ENCODE measurements around the gene CDKN3. TPM values are rescaled to one million over a fixed set of nuclear protein-coding genes. Genes with fewer than 3 reads are reported as not detected.
A peak's percentile ranks its signal among the peaks of the same experiment; 100 is the strongest.

Gene CDKN3
- total RNA-seq, 2 donors from 2014 or later: 19.1 to 59.5 TPM

DNA sequence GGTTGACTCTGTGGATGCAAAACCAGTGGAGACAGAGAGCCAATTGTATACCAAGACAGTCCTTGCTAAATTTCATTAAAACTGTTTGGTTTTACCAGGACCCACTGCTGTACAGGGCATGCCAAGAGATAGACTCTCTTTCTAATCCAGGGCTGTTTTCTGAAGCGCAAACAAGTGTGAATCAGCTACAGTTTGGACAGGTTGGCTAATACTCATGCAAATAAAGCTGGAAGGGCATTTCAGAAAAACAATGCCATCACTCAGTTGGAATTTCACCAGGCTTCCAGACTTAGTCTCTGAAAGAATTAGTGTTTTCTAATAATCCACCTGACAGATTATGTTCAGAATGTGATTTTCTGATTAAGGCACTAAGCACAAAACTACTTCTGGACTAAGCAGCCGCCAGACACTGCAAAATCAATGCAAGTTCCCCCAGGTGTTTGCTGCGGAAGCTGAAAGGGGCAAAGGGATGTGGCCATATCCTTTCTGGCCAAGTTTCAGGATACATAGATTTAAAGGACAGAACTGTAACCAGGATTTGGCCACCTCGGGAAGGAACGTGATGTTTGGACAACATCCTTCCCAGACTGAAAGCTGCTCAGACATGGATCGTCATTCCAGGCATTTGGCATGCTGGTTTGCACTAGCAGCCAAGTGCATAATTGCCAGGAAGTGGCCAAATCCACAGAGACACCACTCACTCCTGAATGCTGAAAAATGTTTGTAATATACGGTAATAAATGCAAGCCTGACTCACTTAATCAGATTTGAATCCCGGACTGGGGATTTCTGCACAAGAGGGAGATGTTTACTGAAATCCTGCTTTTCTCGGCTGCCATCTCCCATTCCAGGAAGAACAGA is 32.0 kb upstream of the CDKN3 start:
- intact Hi-C loops (cut with DNase I): loop anchor here (10.0 kb wide), 1 partner anchor 50 kb away; no protein-coding TSS in a partner anchor
- Histone ChIP-seq H3K4me1 (no peaks in the 10 kb centered on the region), H3K27ac (no peak overlapping the region), H3K4me3 (no peak overlapping the region), H3K36me3 (no peaks in the 10 kb centered on the region), H3K9ac (ENCODE audit: low read depth in 2 of 2, low read length in 2 of 2) (no peak overlapping the region), H3K9me3 (no peaks in the 10 kb centered on the region), H3K27me3 (no peaks in the 10 kb centered on the region)
- TF ChIP-seq, protein P1, sequence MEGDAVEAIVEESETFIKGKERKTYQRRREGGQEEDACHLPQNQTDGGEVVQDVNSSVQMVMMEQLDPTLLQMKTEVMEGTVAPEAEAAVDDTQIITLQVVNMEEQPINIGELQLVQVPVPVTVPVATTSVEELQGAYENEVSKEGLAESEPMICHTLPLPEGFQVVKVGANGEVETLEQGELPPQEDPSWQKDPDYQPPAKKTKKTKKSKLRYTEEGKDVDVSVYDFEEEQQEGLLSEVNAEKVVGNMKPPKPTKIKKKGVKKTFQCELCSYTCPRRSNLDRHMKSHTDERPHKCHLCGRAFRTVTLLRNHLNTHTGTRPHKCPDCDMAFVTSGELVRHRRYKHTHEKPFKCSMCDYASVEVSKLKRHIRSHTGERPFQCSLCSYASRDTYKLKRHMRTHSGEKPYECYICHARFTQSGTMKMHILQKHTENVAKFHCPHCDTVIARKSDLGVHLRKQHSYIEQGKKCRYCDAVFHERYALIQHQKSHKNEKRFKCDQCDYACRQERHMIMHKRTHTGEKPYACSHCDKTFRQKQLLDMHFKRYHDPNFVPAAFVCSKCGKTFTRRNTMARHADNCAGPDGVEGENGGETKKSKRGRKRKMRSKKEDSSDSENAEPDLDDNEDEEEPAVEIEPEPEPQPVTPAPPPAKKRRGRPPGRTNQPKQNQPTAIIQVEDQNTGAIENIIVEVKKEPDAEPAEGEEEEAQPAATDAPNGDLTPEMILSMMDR (IDR thresholded peaks at IDR 0.05): no peak
- no peak for DNase-seq

DNA sequence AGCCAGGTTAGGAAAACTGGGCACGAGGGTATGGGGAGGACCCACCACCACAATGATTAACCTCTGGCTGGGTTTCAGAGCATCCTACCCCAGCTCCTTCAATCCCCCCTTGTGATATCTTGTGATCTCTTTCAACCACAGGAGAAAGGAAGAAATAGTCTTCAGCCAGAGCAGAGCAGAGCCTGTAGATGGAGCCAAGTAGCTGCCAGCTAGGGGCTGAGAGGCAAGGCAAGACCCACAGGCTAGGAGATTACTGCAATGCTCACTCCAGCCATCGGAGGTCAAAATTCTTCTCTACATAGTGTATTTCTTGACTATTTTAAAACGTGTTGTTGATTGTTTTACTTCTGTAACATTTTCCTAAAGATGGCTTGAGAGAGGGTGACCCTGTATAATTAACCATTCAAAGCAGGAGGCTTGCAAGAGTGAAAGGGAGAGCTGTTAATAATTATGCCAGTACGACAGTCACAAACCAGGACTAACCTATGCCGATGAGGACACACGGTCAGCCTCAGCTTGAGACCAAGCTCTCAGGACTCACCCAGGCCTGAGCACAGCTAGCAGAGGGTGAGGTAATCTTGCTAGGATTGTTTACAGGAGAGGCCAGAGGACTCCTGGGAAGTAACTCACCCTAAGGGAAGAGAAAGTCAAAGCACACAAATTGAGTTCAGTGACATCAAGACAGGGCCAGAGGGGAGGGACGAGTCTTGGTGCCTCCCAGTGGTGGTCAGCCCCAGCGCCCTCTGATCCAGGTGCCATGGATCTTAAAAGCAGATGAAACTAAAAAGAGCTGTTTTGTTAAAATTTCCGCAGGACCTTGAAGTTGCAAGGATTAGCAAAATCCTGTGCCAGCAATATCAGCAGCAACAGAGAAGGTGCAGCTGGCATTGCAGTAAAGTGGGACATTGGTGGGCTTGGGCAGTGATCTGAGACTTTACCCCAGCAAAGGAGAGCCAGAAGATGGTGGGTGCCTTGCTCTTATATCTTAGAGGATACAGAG is 29.8 kb upstream of the CDKN3 start:
- Histone ChIP-seq H3K27ac (peak overlapping the region; percentile 34), H3K4me3 (no peak overlapping the region), H3K9me3 (no peaks in the 10 kb centered on the region), H3K9ac (ENCODE audit: low read depth in 2 of 2, low read length in 2 of 2) (no peak overlapping the region), H3K4me1 (no peaks in the 10 kb centered on the region), H3K27me3 (no peaks in the 10 kb centered on the region), H3K36me3 (no peaks in the 10 kb centered on the region)
- intact Hi-C loops (cut with DNase I): loop anchor here (10.0 kb wide), 1 partner anchor 48 kb away; no protein-coding TSS in a partner anchor
- TF ChIP-seq, protein P1 (IDR thresholded peaks at IDR 0.05): peak; percentile 25
- DNase-seq: peak; percentile 40

GRCh38 chr14:54368291-54368690 is 28.5 kb upstream of the CDKN3 start:
- Histone ChIP-seq H3K36me3 (no peaks in the 10 kb centered on the region), H3K9ac (ENCODE audit: low read depth in 2 of 2, low read length in 2 of 2) (no peak overlapping the region), H3K9me3 (no peaks in the 10 kb centered on the region), H3K27me3 (no peaks in the 10 kb centered on the region), H3K4me1 (no peaks in the 10 kb centered on the region), H3K4me3 (no peak overlapping the region), H3K27ac (no peak overlapping the region)
- intact Hi-C loops (cut with DNase I): loop anchor here (10.0 kb wide), 1 partner anchor 47 kb away; no protein-coding TSS in a partner anchor
- TF ChIP-seq, protein P1 (IDR thresholded peaks at IDR 0.05): no peak
- no peak for DNase-seq

DNA sequence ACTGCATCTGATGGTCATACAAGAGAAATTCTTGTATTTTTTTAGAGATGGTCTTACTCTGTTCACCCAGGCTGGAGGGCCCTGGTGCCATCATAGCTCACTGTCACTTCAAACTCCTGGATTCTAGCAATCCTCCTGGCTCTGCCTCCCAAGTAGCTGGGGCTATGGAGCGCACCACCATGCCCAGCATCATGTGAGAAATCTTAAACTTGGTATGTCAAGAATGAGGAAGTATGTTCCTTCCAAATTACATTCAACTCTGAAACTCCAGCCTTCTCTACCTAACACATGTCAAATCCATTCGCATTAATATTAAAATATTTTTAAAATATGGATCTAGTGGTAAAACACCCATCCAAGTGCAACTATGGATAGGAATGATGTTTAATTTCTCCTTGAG is 27.5 kb upstream of the CDKN3 start:
- H3K9ac ChIP-seq (ENCODE audit: low read depth in 2 of 2, low read length in 2 of 2): no peak overlapping the region
- TF ChIP-seq, protein P1 (IDR thresholded peaks at IDR 0.05): no peak
- no peak overlapping the region for H3K4me3 ChIP-seq
- no peaks in the 10 kb centered on the region for H3K27me3 ChIP-seq
- H3K27ac ChIP-seq: no peak overlapping the region
- H3K9me3 ChIP-seq: no peaks in the 10 kb centered on the region
- no peak for DNase-seq
- H3K36me3 ChIP-seq: no peaks in the 10 kb centered on the region
- no peaks in the 10 kb centered on the region for H3K4me1 ChIP-seq
- intact Hi-C loops (cut with DNase I): loop anchor here (10.0 kb wide), 1 partner anchor 45 kb away; no protein-coding TSS in a partner anchor

All from colonic mucosa (tissue), 4 donors.